MM.1S (cell line): ENCODE results near the gene PLD3.

Experiments used
- EZH2 ChIP-seq: fragments of 300-600 bp; sonication (generic); optimal IDR thresholded peaks from 2 replicates; pipeline ENCODE3; 2017; ENCODE audit warnings: low read depth, mild to moderate bottlenecking, antibody characterized with exemption, low read length, mixed read lengths
- TF ChIP-seq, protein P1 (sequence below): fragments of 300-600 bp; sonication (generic); IDR thresholded peaks from 2 replicates; pipeline ENCODE4 v1.5.1; 2016; ENCODE audit warnings: antibody characterized with exemption, low read length, mixed read lengths

DNA sequence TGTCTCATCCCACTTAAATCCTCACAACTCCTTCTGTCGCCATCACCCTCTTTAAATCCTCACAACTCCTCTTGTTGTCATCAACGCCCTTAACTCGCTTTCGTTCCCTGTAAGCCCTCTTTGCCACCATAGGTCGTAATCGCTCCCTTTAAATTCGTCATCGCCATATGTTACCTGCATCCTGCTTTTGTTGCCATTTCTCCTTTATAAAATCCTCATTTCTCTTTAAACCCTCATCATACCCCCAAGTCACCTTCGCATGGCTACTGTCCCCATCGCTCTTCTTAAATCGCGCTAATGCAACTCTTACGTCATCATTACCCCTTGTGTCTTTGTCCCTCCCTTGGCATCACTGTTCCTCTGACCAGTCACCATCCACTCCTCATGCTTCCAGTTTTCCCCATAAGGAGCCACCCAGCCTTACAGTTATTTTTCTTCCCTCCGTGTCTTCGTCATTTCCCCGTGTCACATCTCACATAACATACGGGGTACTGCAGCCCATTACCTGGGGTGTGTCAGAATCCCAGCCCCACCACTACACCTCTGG is 539 bp downstream of the PLD3 start:
- TF ChIP-seq, protein P1, sequence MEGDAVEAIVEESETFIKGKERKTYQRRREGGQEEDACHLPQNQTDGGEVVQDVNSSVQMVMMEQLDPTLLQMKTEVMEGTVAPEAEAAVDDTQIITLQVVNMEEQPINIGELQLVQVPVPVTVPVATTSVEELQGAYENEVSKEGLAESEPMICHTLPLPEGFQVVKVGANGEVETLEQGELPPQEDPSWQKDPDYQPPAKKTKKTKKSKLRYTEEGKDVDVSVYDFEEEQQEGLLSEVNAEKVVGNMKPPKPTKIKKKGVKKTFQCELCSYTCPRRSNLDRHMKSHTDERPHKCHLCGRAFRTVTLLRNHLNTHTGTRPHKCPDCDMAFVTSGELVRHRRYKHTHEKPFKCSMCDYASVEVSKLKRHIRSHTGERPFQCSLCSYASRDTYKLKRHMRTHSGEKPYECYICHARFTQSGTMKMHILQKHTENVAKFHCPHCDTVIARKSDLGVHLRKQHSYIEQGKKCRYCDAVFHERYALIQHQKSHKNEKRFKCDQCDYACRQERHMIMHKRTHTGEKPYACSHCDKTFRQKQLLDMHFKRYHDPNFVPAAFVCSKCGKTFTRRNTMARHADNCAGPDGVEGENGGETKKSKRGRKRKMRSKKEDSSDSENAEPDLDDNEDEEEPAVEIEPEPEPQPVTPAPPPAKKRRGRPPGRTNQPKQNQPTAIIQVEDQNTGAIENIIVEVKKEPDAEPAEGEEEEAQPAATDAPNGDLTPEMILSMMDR: no peak
- no peak for TF ChIP-seq EZH2
